GM12874 (cell line): Measurements from ENCODE around the gene CRISPLD2.

Source experiments
- TF ChIP-seq, protein P1 (sequence below): IDR thresholded peaks from 2 replicates; pipeline ENCODE4 v1.5.1; 2011; ENCODE audit warnings: low read depth, mild to moderate bottlenecking, control low read depth, low read length, moderate library complexity; ENCODE audit not compliant: insufficient read depth

Gene CRISPLD2

DNA sequence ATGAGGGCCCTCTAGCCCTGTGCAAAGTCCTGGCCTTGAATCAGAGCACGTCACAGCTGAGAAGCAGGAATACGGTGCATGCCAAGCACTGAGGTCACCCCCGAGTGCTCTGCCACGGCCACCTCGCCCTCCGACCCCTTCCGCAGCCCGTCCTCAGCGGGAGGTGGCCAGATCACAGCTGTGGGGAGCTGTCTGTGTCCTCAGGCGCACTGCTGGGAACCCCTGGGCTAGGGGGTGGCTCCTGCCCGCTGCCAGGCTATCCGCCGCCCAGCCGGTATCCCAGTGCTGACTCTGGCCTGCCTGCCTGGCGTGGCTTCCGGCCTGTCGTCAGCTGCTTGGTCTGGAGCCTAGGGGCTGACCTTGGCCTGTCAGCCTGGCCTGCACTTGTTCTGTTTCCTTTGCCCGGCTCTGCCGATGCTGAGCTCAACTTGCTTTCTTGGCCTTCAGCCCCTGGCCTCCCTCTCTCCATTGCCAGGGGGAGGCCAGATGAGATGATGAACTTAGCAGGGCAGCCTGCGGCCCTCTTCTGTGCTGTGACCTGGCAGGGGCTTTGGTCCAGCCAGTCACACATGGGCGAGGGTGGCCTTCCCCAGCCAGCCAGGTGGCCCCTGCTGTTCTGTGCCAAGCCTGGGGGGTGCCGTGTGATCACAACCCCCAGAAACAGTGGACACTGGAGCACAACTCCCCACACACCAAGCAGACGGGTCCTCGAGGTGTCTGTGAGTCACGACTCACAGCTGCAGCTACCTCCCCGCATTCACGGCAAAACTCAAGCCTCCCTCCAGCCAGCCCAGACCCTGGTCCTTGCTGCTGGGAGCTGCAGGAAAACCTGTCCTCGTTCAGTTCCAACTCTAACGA, 114.2 kb downstream of the CRISPLD2 start:
- TF ChIP-seq, protein P1, sequence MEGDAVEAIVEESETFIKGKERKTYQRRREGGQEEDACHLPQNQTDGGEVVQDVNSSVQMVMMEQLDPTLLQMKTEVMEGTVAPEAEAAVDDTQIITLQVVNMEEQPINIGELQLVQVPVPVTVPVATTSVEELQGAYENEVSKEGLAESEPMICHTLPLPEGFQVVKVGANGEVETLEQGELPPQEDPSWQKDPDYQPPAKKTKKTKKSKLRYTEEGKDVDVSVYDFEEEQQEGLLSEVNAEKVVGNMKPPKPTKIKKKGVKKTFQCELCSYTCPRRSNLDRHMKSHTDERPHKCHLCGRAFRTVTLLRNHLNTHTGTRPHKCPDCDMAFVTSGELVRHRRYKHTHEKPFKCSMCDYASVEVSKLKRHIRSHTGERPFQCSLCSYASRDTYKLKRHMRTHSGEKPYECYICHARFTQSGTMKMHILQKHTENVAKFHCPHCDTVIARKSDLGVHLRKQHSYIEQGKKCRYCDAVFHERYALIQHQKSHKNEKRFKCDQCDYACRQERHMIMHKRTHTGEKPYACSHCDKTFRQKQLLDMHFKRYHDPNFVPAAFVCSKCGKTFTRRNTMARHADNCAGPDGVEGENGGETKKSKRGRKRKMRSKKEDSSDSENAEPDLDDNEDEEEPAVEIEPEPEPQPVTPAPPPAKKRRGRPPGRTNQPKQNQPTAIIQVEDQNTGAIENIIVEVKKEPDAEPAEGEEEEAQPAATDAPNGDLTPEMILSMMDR: no peak

DNA sequence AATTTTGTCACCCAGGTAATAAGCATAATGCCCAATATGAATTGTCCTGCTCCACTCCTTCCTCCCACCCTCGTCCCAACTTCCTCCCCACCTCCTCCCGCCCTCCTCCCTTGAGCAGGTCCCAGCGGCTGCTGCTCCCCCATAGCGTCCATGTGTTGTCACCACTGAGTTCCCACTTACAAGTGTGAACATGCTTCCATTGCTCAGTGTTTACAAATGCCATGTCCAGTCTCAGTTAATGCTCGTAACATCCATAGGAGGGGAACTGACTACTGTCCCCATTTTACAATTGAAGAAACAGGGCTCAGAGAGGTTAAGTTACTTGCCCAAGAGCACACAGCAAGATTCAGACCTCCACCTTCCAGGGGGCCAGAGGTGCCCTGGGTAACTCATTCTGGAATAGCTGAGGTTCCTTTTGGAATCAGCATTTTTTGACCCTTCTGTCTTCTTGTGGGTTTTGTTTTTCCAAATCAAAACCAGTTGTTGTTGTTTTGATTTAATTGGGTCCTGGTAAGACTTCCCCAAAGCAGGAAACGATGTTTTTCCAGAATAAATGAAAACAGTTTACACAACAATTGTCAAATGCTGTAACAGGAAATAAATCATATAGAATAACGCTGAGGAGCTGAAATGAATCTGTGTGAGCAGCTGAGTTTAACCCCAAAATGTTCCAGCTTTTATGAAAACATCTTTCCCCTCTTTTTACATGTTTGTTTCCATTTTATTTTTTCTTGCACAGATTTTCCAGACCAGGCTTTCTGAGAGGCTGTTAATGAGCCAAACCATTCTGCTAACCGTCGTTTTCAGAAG, 117.6 kb downstream of the CRISPLD2 start:
- TF ChIP-seq, protein P1: no peak

DNA sequence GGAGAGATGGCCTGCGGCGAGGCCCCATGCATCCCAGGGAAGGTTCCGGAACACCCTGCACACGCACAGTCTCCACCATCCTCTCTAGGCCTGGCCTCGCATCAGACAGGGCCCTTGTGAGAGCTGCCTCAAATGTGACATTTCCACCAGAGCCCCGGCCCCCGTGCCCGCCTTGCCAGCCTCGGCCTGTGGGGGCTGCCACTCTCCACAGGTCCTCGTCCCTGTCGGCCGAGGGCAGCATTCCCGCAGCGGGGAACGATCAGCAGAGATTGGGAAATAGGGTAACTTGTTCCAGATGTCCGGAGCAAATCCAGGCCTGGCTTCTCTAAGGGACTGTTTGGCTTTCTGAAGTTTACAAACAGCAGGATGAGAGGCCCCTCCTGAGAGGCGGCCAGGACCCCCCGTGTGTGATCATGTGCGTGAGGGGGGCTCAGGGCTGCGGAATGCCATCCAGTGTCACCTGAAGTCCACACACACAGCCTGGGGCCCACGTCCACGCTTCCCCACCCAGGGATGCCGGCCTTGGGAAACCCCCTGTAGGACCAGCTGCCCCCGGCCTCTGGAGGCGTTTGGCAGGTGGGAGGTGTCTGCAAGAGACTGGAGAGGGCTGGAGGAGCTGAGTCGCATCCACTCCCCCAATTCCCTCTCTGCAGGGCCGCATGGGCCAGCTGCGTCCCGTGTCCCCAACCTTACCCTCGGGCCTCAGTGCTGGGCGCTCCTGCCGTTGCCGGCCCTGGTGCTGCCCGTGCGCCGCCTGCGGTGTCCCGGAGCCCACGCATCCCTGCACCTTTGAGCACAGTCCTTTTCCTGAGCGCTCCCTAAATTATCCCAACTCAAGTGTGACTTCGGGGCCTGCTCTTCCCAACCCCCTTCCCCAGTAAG, 121.1 kb downstream of the CRISPLD2 start:
- TF ChIP-seq, protein P1: no peak

DNA sequence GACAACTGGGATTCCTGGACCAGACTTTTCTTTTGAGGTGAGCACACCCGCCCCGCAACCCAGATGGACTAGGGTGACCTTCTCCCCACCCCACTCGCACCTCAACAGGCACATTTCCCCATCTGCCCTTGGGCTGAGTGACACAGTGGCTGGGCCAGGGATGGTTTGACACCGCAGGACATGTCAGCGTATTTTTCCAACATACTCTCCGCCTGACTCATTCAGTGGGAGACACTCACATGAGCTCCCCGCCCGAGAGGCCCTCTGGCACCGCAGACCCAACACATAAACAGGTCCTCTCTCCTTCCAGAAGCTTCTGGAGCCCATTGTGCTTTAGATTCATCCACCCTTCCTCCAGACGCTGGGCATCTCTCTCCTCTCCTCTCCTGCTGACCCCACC, 122.1 kb downstream of the CRISPLD2 start:
- TF ChIP-seq, protein P1: no peak

DNA sequence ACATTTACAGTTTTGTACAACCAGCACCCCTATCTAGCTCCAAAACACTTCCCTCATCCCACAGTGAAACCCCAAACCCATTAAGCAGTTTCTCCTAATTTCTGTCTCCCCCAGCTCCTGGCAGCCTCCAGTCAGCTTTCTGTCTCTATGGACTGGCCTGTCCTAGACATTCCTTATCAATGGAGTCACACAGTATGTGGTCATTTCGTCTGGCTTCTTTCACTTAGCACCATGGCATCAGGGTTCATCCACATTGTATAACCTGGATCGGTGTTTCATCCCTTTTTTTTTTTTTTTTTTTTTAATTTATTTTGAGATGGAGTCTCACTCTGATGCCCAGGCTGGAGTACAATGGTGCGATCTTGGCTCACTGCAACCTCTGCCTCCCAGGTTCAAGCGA, 123.0 kb downstream of the CRISPLD2 start:
- TF ChIP-seq, protein P1: no peak

DNA sequence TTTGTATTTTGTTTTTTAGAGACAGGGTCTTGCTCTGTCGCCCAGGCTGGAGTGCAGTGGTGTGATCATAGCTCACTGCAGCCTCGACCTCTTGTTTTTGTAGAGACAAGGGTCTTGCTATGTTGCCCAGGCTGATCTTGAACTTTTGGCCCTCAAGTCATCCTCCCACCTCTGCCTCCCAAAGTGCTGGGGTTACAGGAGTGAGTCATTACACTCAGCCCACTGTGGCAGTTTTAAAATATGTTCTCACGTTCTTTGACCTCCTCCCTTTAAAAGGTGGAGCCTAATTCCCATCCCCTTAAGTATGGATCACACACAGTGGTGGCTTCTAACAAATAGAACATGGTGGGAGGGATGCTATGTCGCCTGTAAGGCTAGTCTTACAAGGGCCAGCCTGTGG, 123.8 kb downstream of the CRISPLD2 start:
- TF ChIP-seq, protein P1: no peak

DNA sequence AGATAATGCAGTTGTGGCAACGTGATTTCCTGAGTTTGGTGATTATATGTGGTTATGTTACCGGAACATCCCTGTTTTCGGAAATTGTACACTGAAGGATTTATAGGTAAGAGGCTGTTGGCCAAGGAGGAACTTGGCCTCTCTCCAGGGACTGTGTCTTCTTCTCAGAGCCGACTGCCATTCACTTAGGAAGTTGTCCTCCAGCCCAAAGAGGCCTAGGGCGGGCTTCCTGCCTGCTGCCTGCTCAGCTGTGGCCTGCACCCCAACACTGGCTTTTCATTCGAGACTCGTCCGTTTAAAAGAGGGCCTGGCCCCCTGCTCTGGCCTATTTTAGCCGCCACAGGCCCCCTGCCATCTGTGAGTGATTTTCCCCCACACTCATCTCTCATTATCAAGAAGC, 127.2 kb downstream of the CRISPLD2 start:
- TF ChIP-seq, protein P1: no peak
